ENCODE data around the gene RASSF3. TPM values are rescaled to one million over a fixed set of nuclear protein-coding genes. Genes with fewer than 3 reads are reported as not detected.
"Not testable (repeated sequence)": the region's sequence is repeated elsewhere in the genome, so short reads cannot be mapped to it uniquely, and the experiment has no call there.

Gene RASSF3
- total RNA-seq, 3 donors from 2014 or later = 88.0 to 331 (median 90.2) TPM

DNA sequence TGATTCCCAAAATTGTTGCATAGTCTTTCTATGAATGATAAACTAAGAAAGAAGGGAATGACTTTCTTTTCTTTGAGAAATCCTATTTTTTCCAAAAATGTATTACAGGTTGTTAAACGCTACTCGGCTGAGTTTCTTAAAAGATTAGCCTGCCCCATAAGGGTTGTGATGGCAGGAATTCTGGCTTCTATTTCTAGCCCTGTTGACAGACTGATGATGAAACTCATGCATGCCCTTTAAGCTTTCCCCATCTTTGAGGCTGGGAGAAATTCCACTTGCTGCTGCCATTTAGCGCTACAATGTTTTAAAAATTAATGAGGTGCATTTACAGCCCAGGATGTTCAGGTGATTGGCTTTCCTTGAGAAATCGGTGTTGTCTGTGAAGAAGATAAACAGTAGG lies 33.2 kb upstream of the RASSF3 start:
- ATAC-seq (no peak), DNase-seq (no peak)
- intact Hi-C loops (cut with DNase I, micrococcal nuclease) = no loop called here
- peaks cover 13% of the 10 kb centered on the region for H3K9me3 ChIP-seq
- no peaks in the 10 kb centered on the region for H3K4me1 ChIP-seq (ENCODE audit: low read depth)
- H3K4me3 ChIP-seq = no peak overlapping the region
- TF ChIP-seq, protein P1, sequence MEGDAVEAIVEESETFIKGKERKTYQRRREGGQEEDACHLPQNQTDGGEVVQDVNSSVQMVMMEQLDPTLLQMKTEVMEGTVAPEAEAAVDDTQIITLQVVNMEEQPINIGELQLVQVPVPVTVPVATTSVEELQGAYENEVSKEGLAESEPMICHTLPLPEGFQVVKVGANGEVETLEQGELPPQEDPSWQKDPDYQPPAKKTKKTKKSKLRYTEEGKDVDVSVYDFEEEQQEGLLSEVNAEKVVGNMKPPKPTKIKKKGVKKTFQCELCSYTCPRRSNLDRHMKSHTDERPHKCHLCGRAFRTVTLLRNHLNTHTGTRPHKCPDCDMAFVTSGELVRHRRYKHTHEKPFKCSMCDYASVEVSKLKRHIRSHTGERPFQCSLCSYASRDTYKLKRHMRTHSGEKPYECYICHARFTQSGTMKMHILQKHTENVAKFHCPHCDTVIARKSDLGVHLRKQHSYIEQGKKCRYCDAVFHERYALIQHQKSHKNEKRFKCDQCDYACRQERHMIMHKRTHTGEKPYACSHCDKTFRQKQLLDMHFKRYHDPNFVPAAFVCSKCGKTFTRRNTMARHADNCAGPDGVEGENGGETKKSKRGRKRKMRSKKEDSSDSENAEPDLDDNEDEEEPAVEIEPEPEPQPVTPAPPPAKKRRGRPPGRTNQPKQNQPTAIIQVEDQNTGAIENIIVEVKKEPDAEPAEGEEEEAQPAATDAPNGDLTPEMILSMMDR (IDR thresholded peaks at IDR 0.05) = no peak
- no peaks in the 10 kb centered on the region for H3K36me3 ChIP-seq (ENCODE audit: low read depth)

DNA sequence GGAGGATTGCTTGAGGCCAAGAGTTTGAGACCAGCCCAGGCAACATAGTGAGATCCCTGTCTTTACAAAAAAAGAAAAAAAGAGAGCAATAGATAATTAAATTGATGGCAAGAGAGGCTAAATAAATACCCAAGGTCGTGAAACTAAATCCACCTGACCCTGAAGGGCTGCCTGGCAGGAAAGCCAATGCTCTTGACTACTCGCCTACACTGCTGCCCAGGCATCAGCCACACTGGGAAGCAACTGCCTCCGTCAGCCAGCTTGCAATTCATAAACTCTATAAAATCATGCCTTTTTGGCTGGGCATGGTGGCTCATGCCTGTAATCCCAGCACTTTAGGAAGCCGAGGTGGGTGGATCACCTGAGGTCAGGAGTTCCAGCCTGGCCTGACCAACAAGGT lies 31.7 kb upstream of the RASSF3 start:
- H3K4me1 ChIP-seq (ENCODE audit: low read depth) = no peaks in the 10 kb centered on the region
- no peak for ATAC-seq
- H3K36me3 ChIP-seq (ENCODE audit: low read depth) = no peaks in the 10 kb centered on the region
- DNase-seq = no peak
- H3K9me3 ChIP-seq = peaks cover 13% of the 10 kb centered on the region
- intact Hi-C loops (cut with DNase I, micrococcal nuclease) = no loop called here
- TF ChIP-seq, protein P1 (IDR thresholded peaks at IDR 0.05) = no peak
- H3K4me3 ChIP-seq = no peak overlapping the region

DNA sequence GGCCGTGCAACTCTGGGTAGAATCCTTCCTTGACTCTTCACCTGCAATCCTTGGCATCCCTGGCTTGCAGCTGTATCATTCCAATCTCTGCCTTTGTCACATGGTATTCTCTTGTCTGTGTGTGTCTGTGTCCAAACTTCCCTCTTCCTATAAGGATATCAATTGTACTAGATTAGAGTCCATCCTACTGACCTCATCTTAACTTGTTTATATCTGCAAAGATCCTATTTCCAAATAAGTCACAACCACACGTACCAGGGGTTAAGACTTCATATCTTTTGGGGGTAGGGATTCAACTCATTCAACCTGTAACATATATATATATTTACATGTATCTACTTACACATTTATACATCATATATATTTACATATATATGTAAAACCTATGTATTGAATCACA lies 29.6 kb upstream of the RASSF3 start:
- Histone ChIP-seq H3K4me3 (no peak overlapping the region), H3K36me3 (ENCODE audit: low read depth) (no peaks in the 10 kb centered on the region), H3K9me3 (no peaks in the 10 kb centered on the region), H3K4me1 (ENCODE audit: low read depth) (peaks cover 2% of the 10 kb centered on the region)
- ATAC-seq (no peak), DNase-seq (no peak)
- TF ChIP-seq, protein P1 (IDR thresholded peaks at IDR 0.05) = no peak
- intact Hi-C loops (cut with DNase I, micrococcal nuclease) = no loop called here

DNA sequence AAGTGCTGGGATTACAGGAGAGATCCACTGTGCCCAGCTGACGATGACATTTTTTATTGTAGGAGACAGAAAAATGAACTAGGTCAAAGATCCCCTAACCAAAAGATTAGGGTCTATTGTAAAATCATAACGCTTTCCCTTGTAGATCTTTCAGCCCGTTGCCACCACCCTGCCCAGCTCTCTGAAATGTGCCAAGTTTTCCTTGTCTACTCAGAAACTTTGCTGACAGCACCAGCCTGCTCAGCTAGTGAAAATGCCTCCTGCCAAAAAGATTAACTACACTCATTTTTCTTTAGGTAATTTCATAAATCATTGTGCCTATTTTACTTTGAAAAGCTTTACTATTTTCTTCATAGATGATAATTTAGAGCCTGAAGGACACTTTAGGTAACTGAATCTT lies 28.2 kb upstream of the RASSF3 start:
- DNase-seq (no peak), ATAC-seq (no peak)
- TF ChIP-seq, protein P1 (IDR thresholded peaks at IDR 0.05) = no peak
- Histone ChIP-seq H3K36me3 (ENCODE audit: low read depth) (no peaks in the 10 kb centered on the region), H3K4me3 (no peak overlapping the region), H3K4me1 (ENCODE audit: low read depth) (peaks cover 2% of the 10 kb centered on the region), H3K9me3 (no peaks in the 10 kb centered on the region)
- intact Hi-C loops (cut with DNase I, micrococcal nuclease) = no loop called here

DNA sequence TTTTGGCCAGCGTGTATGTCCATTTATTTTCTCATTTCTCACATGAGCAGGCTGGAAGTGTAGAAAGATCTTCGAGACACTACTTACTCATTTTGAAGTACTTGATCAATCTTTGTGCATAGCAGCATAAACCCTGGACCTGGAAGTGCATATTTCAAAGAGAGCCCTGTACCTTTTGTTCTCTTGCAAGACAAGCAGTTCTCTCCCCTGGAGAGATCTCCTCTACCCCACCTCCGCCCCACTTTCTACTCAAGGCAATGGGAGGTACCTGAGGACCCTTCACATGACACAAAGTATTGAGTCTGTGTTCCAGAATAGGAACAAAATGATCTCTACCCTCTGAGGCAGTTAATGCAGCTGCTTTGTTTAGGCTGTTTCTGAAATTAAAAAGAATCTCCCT lies 27.4 kb upstream of the RASSF3 start:
- no peak for ATAC-seq

DNA sequence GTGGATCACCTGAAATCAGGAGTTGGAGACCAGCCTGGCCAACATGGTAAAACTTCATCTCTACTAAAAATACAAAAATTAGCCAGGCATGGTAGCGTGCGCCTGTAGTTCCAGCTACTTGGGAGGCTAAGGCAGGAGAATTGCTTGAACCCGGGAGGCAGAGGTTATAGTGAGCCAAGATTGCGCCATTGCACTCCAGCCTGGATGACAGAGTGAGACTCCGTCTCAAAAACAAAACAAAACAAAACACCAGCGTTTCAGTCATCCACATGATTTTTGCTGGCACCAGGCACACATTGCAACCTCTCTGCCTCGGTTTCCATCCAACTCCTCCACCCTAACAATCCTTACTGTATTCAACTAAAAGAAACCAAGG lies 26.9 kb upstream of the RASSF3 start:
- H3K4me3 ChIP-seq; ATAC-seq; H3K36me3 ChIP-seq (ENCODE audit: low read depth); intact Hi-C loops (cut with DNase I, micrococcal nuclease); DNase-seq; H3K9me3 ChIP-seq; H3K4me1 ChIP-seq (ENCODE audit: low read depth): not testable (repeated sequence)

More for the DNA sequence above, 27.4 kb upstream of the RASSF3 start:
- no peaks in the 10 kb centered on the region for H3K36me3 ChIP-seq (ENCODE audit: low read depth)
- TF ChIP-seq, protein P1 (IDR thresholded peaks at IDR 0.05) = no peak
- H3K4me3 ChIP-seq = no peak overlapping the region
- no peaks in the 10 kb centered on the region for H3K9me3 ChIP-seq
- no peak for DNase-seq
- peaks cover 2% of the 10 kb centered on the region for H3K4me1 ChIP-seq (ENCODE audit: low read depth)
- intact Hi-C loops (cut with DNase I, micrococcal nuclease) = no loop called here
